MM.1S (cell line): Measurements from ENCODE around the gene KDM4B.

Experiments used
- DNase-seq: peaks from one replicate; pipeline ENCODE4 v3.0.0-alpha.2; 2015
- H2AFZ ChIP-seq: fragments of 300-600 bp; sonication (generic); 2 replicates; pipeline ENCODE4 v1.6.0; 2016; ENCODE audit warnings: antibody characterized with exemption, low read length
- H3F3A ChIP-seq: fragments of 300-600 bp; sonication (generic); 2 replicates; pipeline ENCODE4 v1.6.1; 2016; ENCODE audit warnings: mild to moderate bottlenecking, antibody characterized with exemption, low read length, moderate library complexity, mixed read lengths; ENCODE audit not compliant: insufficient read depth
- H3K27ac ChIP-seq: fragments of 300-600 bp; sonication (generic); 2 replicates; pipeline ENCODE4 v1.5.1; 2016; ENCODE audit warnings: mild to moderate bottlenecking, low read length
- H3K27me3 ChIP-seq: fragments of 300-600 bp; sonication (generic); replicated peaks from 2 replicates; pipeline ENCODE4 v1.6.0; 2016; ENCODE audit warnings: low read length; ENCODE audit not compliant: insufficient read depth
- H3K36me3 ChIP-seq: fragments of 300-600 bp; sonication (generic); replicated peaks from 2 replicates; pipeline ENCODE4 v1.6.1; 2016; ENCODE audit warnings: mild to moderate bottlenecking, low read length, mixed read lengths; ENCODE audit not compliant: insufficient read depth
- H3K4me1 ChIP-seq: fragments of 300-600 bp; sonication (generic); 2 replicates; pipeline ENCODE4 v1.6.1; 2016; ENCODE audit warnings: low read length, mixed read lengths
- H3K4me2 ChIP-seq: fragments of 300-600 bp; sonication (generic); 2 replicates; pipeline ENCODE4 v1.6.0; 2016; ENCODE audit warnings: low read depth, low read length
- H3K4me3 ChIP-seq: fragments of 300-600 bp; sonication (generic); 2 replicates; pipeline ENCODE4 v1.5.1; 2016; ENCODE audit warnings: low read length, mixed read lengths
- H3K79me2 ChIP-seq: fragments of 300-600 bp; sonication (generic); 2 replicates; pipeline ENCODE4 v1.6.1; 2016; ENCODE audit warnings: mixed run types, low read length, mixed read lengths
- H3K9ac ChIP-seq: fragments of 300-600 bp; sonication (generic); 2 replicates; pipeline ENCODE4 v1.6.1; 2016; ENCODE audit warnings: low read length, mixed read lengths
- H3K9me2 ChIP-seq: fragments of 300-600 bp; sonication (generic); replicated peaks from 2 replicates; pipeline ENCODE4 v1.6.1; 2016; ENCODE audit warnings: mild to moderate bottlenecking, low read length, mixed read lengths; ENCODE audit not compliant: insufficient read depth
- H3K9me3 ChIP-seq: fragments of 300-600 bp; sonication (generic); replicated peaks from 2 replicates; pipeline ENCODE4 v1.6.1; 2016; ENCODE audit warnings: mild to moderate bottlenecking, low read length, mixed read lengths; ENCODE audit not compliant: insufficient read depth
- H4K20me1 ChIP-seq: fragments of 300-600 bp; sonication (generic); 2 replicates; pipeline ENCODE4 v1.6.1; 2016; ENCODE audit warnings: mild to moderate bottlenecking, low read length, moderate library complexity, mixed read lengths; ENCODE audit not compliant: insufficient read depth
- CTCF ChIP-seq: fragments of 300-600 bp; sonication (generic); IDR thresholded peaks from 2 replicates; pipeline ENCODE4 v1.5.1; 2016; ENCODE audit warnings: antibody characterized with exemption, low read length, mixed read lengths
- EZH2 ChIP-seq: fragments of 300-600 bp; sonication (generic); optimal IDR thresholded peaks from 2 replicates; pipeline ENCODE3; 2017; ENCODE audit warnings: low read depth, mild to moderate bottlenecking, antibody characterized with exemption, low read length, mixed read lengths
- EZH2phosphoT487 ChIP-seq: fragments of 300-600 bp; sonication (generic); IDR thresholded peaks from 2 replicates; pipeline ENCODE4 v1.6.1; 2018; ENCODE audit warnings: antibody characterized with exemption, low read length

Gene KDM4B

GRCh38 chr19:5196832-5197231 lies 227.9 kb downstream of the KDM4B start:
- peaks cover 83% of the 10 kb centered on the region for H3K27me3 ChIP-seq
- H4K20me1 ChIP-seq = no peaks in the 10 kb centered on the region
- no peaks in the 10 kb centered on the region for H3K9me3 ChIP-seq
- DNase-seq = no peak
- H3K4me3 ChIP-seq = no peak overlapping the region
- H2AFZ ChIP-seq = no peak overlapping the region
- H3K4me2 ChIP-seq = no peak overlapping the region
- no peaks in the 10 kb centered on the region for H3K36me3 ChIP-seq
- no peaks in the 10 kb centered on the region for H3K4me1 ChIP-seq
- no peaks in the 10 kb centered on the region for H3F3A ChIP-seq
- no peaks in the 10 kb centered on the region for H3K79me2 ChIP-seq
- H3K9ac ChIP-seq = no peak overlapping the region
- no peak overlapping the region for H3K27ac ChIP-seq
- TF ChIP-seq EZH2phosphoT487 (no peak), CTCF (no peak), EZH2 (no peak)
- H3K9me2 ChIP-seq = no peaks in the 10 kb centered on the region

GRCh38 chr19:5200844-5201243 lies 231.9 kb downstream of the KDM4B start:
- H3K36me3 ChIP-seq = no peaks in the 10 kb centered on the region
- no peak for TF ChIP-seq EZH2
- no peak for TF ChIP-seq EZH2phosphoT487
- no peak for TF ChIP-seq CTCF
- no peak overlapping the region for H3K27ac ChIP-seq
- H3K27me3 ChIP-seq = peaks cover 82% of the 10 kb centered on the region
- H2AFZ ChIP-seq = no peak overlapping the region
- no peaks in the 10 kb centered on the region for H3K79me2 ChIP-seq
- no peaks in the 10 kb centered on the region for H4K20me1 ChIP-seq
- H3K9me2 ChIP-seq = no peaks in the 10 kb centered on the region
- H3K9me3 ChIP-seq = no peaks in the 10 kb centered on the region
- no peaks in the 10 kb centered on the region for H3F3A ChIP-seq
- no peak overlapping the region for H3K4me3 ChIP-seq
- H3K9ac ChIP-seq = no peak overlapping the region
- no peak overlapping the region for H3K4me2 ChIP-seq
- DNase-seq = no peak
- no peaks in the 10 kb centered on the region for H3K4me1 ChIP-seq

- Histone ChIP-seq H3K79me2 (no peaks in the 10 kb centered on the region), H3K4me1 (no peaks in the 10 kb centered on the region), H4K20me1 (no peaks in the 10 kb centered on the region), H3K36me3 (no peaks in the 10 kb centered on the region), H3F3A (no peaks in the 10 kb centered on the region), H3K9me2 (no peaks in the 10 kb centered on the region), H3K4me2 (no peak overlapping the region), H3K9me3 (no peaks in the 10 kb centered on the region), H3K9ac (no peak overlapping the region), H2AFZ (no peak overlapping the region), H3K27ac (no peak overlapping the region), H3K27me3 (peaks cover 82% of the 10 kb centered on the region), H3K4me3 (no peak overlapping the region)
- TF ChIP-seq CTCF = no peak
- TF ChIP-seq EZH2phosphoT487 = no peak
- no peak for TF ChIP-seq EZH2
- no peak for DNase-seq
These were observed 233.6 kb downstream of the KDM4B start for GRCh38 chr19:5202553-5202952.
